T47D (cell line): ENCODE data around the gene RNF144A.

Source experiments
- DNase-seq, 2 experiments: peaks; one replicate each; pipeline versions ENCODE4 v3.0.0 to v3.0.0-alpha.2; 2011 to 2012; ENCODE audit warnings: low read depth in 1 of 2, low spot score in 1 of 2
- JUND ChIP-seq: IDR thresholded peaks from 2 replicates; pipeline ENCODE4 v1.6.1; 2012; ENCODE audit warnings: low read depth
- in situ Hi-C: cut with HindIII; loops from 2 replicates; pipeline ENCODE4 v1.10.0; 2016; ENCODE audit warnings: low sequenced_read_pairs, low pct_unique_long_range_greater_than_20kb

RNF144A gene

GRCh38 chr2:6914828-6915227 lies 2.4 kb upstream of the RNF144A start:
- DNase-seq, result peak in 1 of 2 experiments; percentile 30
- in situ Hi-C loops, result no loop called here
- no peak for TF ChIP-seq JUND

GRCh38 chr2:6915399-6915798 lies 1.8 kb upstream of the RNF144A start:
- TF ChIP-seq JUND, result no peak
- in situ Hi-C loops, result no loop called here
- no peak for DNase-seq

GRCh38 chr2:6916224-6916623 lies 988 bp upstream of the RNF144A start:
- TF ChIP-seq JUND, result no peak
- DNase-seq, result no peak
- in situ Hi-C loops, result no loop called here

DNA sequence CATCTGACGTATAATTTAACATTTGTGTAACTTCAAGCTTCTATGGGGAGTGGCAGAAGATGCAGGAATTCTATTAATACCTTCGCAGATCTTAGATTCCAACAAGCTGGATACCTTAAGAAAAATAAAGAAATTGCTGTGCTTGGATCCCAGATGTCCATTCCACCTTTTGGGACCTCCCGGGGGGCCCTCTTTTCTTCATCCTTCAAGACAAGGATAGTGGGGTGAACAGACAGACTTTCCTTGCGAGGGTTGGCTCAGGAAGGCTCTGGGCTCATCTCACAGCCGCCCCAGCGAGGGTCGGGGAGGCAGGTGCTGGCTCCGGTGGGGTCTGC lies 509 bp upstream of the RNF144A start:
- DNase-seq, result no peak

GRCh38 chr2:6917761-6918421 lies 679 bp downstream of the RNF144A start:
- in situ Hi-C loops, result no loop called here
- TF ChIP-seq JUND, result no peak
- DNase-seq, result no peak

More for the DNA sequence above, 509 bp upstream of the RNF144A start:
- TF ChIP-seq JUND, result no peak
- in situ Hi-C loops, result no loop called here

- in situ Hi-C loops, result no loop called here
- TF ChIP-seq JUND, result no peak
- no peak for DNase-seq
These were observed 2.9 kb downstream of the RNF144A start for GRCh38 chr2:6919901-6920742.

DNA sequence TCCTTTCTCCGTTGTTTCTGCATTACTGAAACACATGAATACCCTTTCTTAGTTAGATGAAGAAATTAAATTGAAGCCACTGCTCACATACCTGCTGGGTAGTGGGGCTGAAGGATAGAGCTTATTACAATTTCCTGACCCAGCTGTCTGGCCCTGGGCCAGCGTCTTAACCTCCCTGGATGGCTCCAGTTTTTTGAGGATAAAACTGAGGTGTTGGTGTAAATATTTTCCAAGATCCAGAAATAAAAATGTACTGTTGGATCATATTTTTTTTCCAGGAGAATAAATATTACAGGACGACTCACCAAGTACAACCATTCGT lies 3.5 kb downstream of the RNF144A start:
- no peak for DNase-seq
- in situ Hi-C loops, result no loop called here
- TF ChIP-seq JUND, result no peak

DNA sequence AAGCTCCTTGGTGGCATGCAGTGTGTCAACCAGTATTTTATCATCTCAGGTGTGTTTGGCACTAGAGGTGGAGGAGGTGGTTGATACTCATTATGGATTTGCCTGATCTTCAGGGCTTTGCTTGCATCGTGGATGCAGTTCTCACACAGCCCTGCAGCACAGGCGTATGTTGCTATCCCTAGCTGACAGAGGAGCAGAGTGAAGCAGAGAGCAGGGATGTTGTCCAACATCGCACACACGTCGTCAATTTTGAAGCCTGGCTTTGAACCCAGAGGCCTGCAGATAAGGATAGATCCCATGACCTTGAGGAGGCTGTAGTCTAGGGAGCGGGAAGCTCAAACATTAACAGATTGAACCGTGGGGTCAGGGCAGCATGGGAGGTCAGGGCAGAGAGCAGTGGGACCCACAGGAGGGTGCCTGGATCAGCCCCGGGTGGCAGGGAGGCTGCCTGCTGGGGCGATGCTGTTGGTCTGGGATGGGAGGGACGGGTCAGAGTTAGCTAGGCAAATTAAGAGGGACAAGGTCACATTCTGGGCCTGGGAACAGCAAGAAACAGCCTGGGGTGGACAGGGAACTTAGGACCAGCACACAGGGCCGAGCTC lies 4.2 kb downstream of the RNF144A start:
- DNase-seq, result no peak
- in situ Hi-C loops, result no loop called here
- TF ChIP-seq JUND, result no peak

- in situ Hi-C loops, result no loop called here
- TF ChIP-seq JUND, result no peak
- peak; percentile 62 to 75 for DNase-seq
These were observed 5.0 kb downstream of the RNF144A start for GRCh38 chr2:6922201-6922656.

DNA sequence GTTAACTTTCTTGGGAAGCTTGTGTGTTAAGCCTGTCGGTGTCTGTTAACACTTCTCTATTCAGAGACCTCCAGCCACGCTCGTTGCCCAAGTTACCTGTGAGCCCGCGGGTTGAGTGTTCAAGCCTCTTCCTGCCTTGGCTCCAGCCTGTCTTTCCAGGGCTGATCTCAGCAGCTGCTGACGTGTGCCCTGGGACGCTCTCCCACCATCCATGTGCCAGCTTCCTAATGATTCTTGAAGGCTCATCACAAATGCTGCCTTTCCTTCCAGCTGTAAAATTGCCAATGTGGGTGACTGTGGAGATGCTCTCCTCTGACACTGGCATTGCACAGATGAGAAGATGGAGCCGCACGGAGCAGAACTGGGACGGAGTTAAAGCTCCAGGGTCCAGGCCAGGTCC lies 6.1 kb downstream of the RNF144A start:
- TF ChIP-seq JUND, result no peak
- DNase-seq, result no peak
- in situ Hi-C loops, result no loop called here

DNA sequence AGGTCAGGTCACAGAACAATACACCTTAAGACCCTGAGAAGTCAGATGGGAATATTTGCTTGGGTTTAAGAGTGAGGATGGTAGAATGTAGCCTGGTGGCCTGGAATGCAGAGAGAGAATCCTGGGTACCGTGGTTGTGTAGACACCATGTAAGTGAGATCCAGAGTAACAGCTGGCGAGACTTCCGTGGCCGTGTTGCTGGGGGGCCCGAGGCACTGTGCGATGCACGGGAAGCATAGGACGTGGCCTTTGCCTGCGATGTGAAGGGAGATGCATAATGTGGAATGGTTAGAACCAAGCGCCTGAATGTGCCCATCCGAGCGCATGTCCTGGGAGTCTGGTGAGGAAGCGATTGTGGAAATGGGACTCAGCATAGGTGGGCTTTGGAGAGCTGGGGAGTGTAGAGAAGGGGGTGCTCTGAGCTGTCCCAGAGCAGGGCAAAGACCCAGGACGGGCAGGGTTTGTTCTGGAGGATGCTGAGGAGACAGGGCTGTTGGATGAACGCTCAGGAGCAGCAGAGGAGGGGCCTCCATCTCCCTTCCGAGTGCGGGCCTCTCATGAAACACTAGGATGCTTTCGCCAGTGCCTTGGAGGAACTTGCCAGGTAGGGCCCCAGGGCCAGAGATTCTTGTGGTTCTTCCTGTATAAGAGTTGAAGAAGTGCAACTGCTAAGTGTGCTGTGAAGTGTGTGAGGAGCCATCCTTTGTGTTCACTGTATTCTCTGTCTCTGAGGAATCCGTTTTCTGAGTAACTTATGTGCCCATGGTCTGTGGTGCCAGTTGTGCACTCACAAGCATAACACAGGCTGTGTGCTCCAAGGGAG lies 7.1 kb downstream of the RNF144A start:
- TF ChIP-seq JUND, result no peak
- DNase-seq, result no peak
- in situ Hi-C loops, result no loop called here

DNA sequence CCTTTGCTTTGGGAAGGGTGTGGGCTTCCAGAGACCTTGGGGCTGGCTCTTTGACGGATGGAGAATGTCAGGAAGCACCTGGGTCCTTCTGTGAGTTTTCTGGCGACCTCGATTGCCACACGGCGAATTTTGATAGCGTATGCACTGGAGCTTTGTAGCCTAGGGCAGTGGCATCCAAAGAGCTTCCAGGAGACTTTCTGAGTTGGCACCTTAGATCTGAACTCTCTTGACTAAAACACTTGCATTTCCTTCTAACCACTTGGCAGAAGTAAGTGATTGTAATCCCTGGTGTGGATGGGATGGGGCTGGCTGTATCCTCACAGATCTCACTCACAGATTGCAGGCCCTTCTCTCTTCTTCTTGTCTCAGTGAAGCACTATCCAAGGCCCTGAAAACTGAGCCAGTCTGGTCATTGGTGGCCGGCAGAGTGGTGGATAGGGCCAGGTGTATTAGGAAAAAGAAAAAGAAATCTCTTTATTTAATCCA lies 7.8 kb downstream of the RNF144A start:
- TF ChIP-seq JUND, result no peak
- in situ Hi-C loops, result no loop called here
- DNase-seq, result no peak
